Cardiac muscle cell (in vitro differentiated cells and primary cell): ENCODE results near the gene HS2ST1. TPM values are rescaled to one million over a fixed set of nuclear protein-coding genes. Genes with fewer than 3 reads are reported as not detected.
"Not testable (repeated sequence)": the region's sequence is repeated elsewhere in the genome, so short reads cannot be mapped to it uniquely, and the experiment has no call there.

ENCODE experiments used
- DNase-seq, 2 donors: peaks; one replicate each; pipeline versions ENCODE4 v3.0.0 to v3.0.0-alpha.2; 2010 to 2017; ENCODE audit warnings: low read depth in 1 of 2, low spot score in 1 of 2
- H3K27ac ChIP-seq: fragments of 200-600 bp; sonication (generic); 2 replicates; pipeline ENCODE4 v1.5.1; 2016
- H3K27me3 ChIP-seq: fragments of 200-600 bp; sonication (generic); 2 replicates; pipeline ENCODE4 v1.6.0; 2016; ENCODE audit warnings: control low read depth
- H3K36me3 ChIP-seq: fragments of 200-600 bp; sonication (generic); 2 replicates; pipeline ENCODE4 v1.5.1; 2016; ENCODE audit warnings: control low read depth
- H3K4me1 ChIP-seq: fragments of 200-600 bp; sonication (generic); 2 replicates; pipeline ENCODE4 v1.8.1; 2017; ENCODE audit warnings: low read depth, mild to moderate bottlenecking, mixed run types
- H3K4me3 ChIP-seq: fragments of 200-600 bp; sonication (generic); 2 replicates; pipeline ENCODE4 v1.5.1; 2016; ENCODE audit warnings: mild to moderate bottlenecking
- H3K9me3 ChIP-seq: fragments of 200-600 bp; sonication (generic); 2 replicates; pipeline ENCODE4 v1.5.1; 2017; ENCODE audit warnings: low read depth, mild to moderate bottlenecking, control low read depth
- polyA plus RNA-seq: library from polyadenylated mRNA; unstranded; fragments of >200 nt; fragmentation: Nextera tagmentation; extraction: Ambion mirVana; gene quantifications from 2 replicates; pipeline ENCODE4 v1.2.1, GENCODE V29; 2016
- total RNA-seq: library from RNA; depleted of rRNA; stranded (reverse); fragments of >200 nt; gene quantifications from 2 replicates; pipeline ENCODE4 v1.2.3, GENCODE V29; 2016
- TF ChIP-seq, protein P1 (sequence below): IDR thresholded peaks from 2 replicates; pipeline ENCODE4 v1.5.1; 2012; ENCODE audit warnings: low read depth, mild to moderate bottlenecking, low read length

HS2ST1 gene
- total and polyA plus RNA-seq, 2 experiments from 2014 or later: 13.9 to 19.0 TPM

DNA sequence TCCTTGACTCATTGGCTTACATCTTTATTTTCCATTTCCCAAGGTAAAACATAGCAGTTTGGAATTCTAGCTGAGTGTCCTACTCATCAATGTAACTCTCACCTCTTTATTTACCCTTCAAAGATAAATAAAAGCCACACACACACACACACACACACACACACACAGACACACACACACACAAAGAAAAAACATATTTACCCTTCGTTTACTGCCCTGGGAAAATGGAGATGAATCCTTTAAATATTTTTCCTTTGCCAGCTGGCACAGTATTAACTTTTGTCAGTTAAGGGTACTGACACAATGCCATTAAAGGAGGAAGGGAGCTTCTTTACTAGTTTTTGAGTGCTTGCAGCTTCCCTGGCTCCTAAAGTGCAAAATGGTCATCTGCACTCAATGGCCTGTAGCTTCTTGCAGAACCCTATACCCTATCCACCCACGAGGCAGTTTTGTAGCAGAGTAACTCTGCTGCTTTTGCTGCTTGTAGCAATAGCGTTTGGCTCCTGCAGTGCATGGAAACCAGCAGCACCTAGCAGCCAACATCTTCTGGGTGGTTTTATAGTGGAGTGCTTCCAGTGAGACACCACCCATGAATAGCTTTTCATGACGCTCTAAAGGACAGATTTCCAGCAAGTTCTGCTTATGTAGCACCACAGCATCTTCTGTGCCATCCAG, 103.7 kb downstream of the HS2ST1 start:
- TF ChIP-seq, protein P1, sequence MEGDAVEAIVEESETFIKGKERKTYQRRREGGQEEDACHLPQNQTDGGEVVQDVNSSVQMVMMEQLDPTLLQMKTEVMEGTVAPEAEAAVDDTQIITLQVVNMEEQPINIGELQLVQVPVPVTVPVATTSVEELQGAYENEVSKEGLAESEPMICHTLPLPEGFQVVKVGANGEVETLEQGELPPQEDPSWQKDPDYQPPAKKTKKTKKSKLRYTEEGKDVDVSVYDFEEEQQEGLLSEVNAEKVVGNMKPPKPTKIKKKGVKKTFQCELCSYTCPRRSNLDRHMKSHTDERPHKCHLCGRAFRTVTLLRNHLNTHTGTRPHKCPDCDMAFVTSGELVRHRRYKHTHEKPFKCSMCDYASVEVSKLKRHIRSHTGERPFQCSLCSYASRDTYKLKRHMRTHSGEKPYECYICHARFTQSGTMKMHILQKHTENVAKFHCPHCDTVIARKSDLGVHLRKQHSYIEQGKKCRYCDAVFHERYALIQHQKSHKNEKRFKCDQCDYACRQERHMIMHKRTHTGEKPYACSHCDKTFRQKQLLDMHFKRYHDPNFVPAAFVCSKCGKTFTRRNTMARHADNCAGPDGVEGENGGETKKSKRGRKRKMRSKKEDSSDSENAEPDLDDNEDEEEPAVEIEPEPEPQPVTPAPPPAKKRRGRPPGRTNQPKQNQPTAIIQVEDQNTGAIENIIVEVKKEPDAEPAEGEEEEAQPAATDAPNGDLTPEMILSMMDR: no peak
- Histone ChIP-seq H3K36me3 (no peaks in the 10 kb centered on the region), H3K4me3 (no peak overlapping the region), H3K27ac (no peak overlapping the region), H3K9me3 (no peaks in the 10 kb centered on the region), H3K4me1 (no peaks in the 10 kb centered on the region), H3K27me3 (no peaks in the 10 kb centered on the region)
- peak in 1 of 2 donors; percentile 16 for DNase-seq

DNA sequence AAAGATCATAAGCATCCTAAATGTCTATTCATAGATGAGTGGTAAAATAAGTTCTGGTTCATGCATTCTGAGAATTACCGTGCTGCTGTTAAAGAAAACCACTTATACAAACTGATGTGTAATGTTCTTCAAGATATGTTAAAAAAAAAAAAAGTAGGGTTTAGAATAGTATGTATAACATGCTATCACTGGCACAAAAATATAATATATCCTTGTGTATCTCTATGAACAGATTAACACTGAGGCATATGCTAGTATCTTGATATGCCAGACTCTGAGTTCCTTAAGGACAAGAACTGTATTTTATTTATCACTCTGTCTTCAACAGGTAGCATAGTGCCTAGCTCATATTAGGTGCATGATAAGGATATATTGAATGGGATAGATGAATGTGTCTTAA, 108.9 kb downstream of the HS2ST1 start:
- Histone ChIP-seq H3K27ac (no peak overlapping the region), H3K4me1 (peaks cover 13% of the 10 kb centered on the region), H3K9me3 (no peaks in the 10 kb centered on the region), H3K4me3 (no peak overlapping the region), H3K27me3 (no peaks in the 10 kb centered on the region), H3K36me3 (no peaks in the 10 kb centered on the region)
- no peak for DNase-seq
- TF ChIP-seq, protein P1: no peak

DNA sequence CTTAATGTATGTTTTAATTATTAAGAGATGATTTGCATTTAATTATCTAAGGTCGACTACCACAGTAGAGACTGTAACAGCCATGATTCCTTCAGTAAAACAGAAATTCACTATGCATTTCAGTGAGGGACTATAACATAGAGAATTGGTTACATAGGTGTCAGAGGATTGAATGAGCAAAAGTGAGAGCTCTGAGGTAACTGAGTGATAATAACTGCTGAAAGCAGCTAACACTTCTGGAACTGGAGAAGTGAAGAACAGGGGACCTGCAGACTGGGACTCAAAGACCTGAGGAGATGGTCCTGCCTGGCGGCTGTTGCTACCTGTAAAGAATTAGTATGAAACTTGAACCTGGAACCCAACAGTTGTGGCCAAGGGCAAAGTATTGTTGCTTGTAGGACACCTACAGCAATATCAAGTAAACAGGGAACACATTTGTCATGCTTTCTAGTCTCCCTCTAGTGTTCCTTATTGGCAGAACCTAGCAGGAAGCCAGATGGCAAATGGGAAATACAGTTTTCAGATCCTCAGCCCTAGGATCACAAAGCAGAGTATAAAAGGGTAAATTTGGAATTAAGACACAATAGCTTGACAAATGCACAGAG, 110.6 kb downstream of the HS2ST1 start:
- peak; percentile 52 to 54 for DNase-seq
- Histone ChIP-seq H3K27ac (peak overlapping the region; percentile 64), H3K4me1 (peaks cover 13% of the 10 kb centered on the region)

DNA sequence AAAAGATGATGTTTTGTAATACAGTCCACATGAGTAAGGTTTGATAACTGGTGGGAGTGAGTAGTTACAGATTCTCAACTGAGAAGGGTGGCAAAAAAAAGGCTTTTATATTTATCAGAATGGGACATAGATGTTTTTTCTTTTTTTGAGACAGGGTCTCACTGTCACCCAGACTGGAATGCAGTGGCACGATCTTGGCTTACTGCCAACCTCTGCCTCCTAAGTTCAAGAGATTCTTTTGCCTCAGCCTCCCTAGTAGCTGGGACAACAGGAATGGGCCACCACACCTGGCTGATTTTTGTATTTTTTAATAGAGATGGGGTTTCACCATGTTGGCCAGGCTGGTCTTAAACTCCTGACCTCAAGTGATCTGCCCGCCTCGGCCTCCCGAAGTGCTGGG, 113.1 kb downstream of the HS2ST1 start:
- H3K27ac ChIP-seq, H3K36me3 ChIP-seq, H3K9me3 ChIP-seq, H3K4me3 ChIP-seq, H3K27me3 ChIP-seq: not testable (repeated sequence)
- H3K4me1 ChIP-seq: peaks cover 13% of the 10 kb centered on the region
- DNase-seq: peak in 1 of 2 donors; percentile 59

More for the DNA sequence above, 110.6 kb downstream of the HS2ST1 start:
- Histone ChIP-seq H3K27me3 (no peaks in the 10 kb centered on the region), H3K4me3 (no peak overlapping the region), H3K9me3 (no peaks in the 10 kb centered on the region), H3K36me3 (no peaks in the 10 kb centered on the region)
- TF ChIP-seq, protein P1: peak; percentile 62

DNA sequence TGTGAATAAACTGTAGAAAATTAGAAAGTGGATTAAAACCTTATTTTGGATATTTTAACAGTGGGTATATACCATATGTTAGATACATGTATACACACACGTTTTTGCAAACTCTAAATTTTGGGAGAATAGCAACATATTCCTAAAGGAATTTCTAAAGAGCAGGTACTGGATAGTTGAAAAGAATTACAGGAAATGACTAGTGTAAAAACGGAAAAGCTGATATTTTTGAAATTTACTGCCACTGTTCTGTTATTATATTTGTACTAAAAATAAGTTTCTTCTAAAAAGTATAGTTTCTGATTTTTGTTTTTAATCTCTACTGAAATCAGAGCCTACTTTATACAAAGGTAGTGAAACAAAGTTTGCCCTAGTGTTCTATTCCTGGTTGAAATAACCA, 114.1 kb downstream of the HS2ST1 start:
- Histone ChIP-seq H3K4me3 (no peak overlapping the region), H3K9me3 (no peaks in the 10 kb centered on the region), H3K4me1 (peaks cover 13% of the 10 kb centered on the region), H3K36me3 (no peaks in the 10 kb centered on the region), H3K27ac (no peak overlapping the region), H3K27me3 (no peaks in the 10 kb centered on the region)
- TF ChIP-seq, protein P1: no peak
- DNase-seq: no peak
